Kidney (tissue), 14 donors: ENCODE data around the gene WDFY4. TPM values are rescaled to one million over a fixed set of nuclear protein-coding genes. Genes with fewer than 3 reads are reported as not detected.

Experiments
- DNase-seq, 5 donors: peaks; one replicate each; pipeline ENCODE4 v3.0.0-alpha.2; 2013 to 2020
- FAIRE-seq: peaks from 2 replicates; lab custom pipeline; 2012; peaks lifted over from hg19 to GRCh38; lab: Jason Lieb, UNC
- H3K27ac ChIP-seq, 2 donors: one replicate each; pipeline ENCODE4 v1.7.0; 2013; ENCODE audit warnings: low read depth in 2 of 2, low read length in 2 of 2, inconsistent platforms in 1 of 2
- H3K27me3 ChIP-seq: one replicate; pipeline ENCODE4 v1.7.1; 2013; ENCODE audit warnings: low read length, inconsistent platforms; ENCODE audit not compliant: control insufficient read depth, insufficient read depth
- H3K36me3 ChIP-seq, 3 donors: one replicate each; pipeline versions ENCODE4 v1.7.0 to v1.7.1; 2013; ENCODE audit warnings: low read length in 3 of 3, control low read depth in 1 of 3, inconsistent platforms in 1 of 3; ENCODE audit not compliant: insufficient read depth in 3 of 3, control insufficient read depth in 2 of 3
- H3K4me1 ChIP-seq, 3 donors: one replicate each; pipeline versions ENCODE4 v1.7.0 to v1.7.1; 2013; ENCODE audit warnings: low read length in 3 of 3, inconsistent platforms in 1 of 3, low read depth in 1 of 3; ENCODE audit not compliant: control insufficient read depth in 2 of 3, insufficient read depth in 2 of 3
- H3K4me3 ChIP-seq, 3 donors: one replicate each; pipeline versions ENCODE4 v1.7.0 to v1.8.1; 2013; ENCODE audit warnings: low read length in 3 of 3, control low read depth in 1 of 3, inconsistent platforms in 1 of 3
- H3K9ac ChIP-seq, 3 donors: one replicate each; pipeline versions ENCODE4 v1.7.0 to v1.7.1; 2013; ENCODE audit warnings: low read length in 3 of 3, control low read depth in 1 of 3, inconsistent platforms in 1 of 3
- H3K9me3 ChIP-seq, 3 donors: one replicate each; pipeline versions ENCODE4 v1.7.0 to v1.7.1; 2013; ENCODE audit warnings: low read length in 3 of 3, control low read depth in 1 of 3, inconsistent platforms in 1 of 3; ENCODE audit not compliant: control insufficient read depth in 2 of 3, insufficient read depth in 1 of 3
- CTCF ChIP-seq: IDR thresholded peaks from 3 replicates; pipeline ENCODE4 v1.5.1; 2012; ENCODE audit warnings: mild to moderate bottlenecking, moderate library complexity, borderline replicate concordance; ENCODE audit not compliant: insufficient read depth; ENCODE audit errors: extremely low read depth
- intact Hi-C: fragments of 100-400 bp; cut with DNase I; formaldehyde crosslinking; loops from one replicate; pipeline ENCODE4 v1.11.1; 2022
- polyA plus RNA-seq: library from polyadenylated mRNA; stranded (reverse); fragments of 350-450 nt; fragmentation: Illumina TruSeq; extraction: RNeasy Lipid Tissue Mini Kit (QIAGEN cat#74804); gene quantifications from one replicate; pipeline ENCODE4 v1.2.3, GENCODE V29; 2014; ENCODE audit warnings: low read depth, low replicate concordance; ENCODE audit not compliant: insufficient read depth
- total RNA-seq: library from RNA; stranded (reverse); fragmentation: NEBNext Ultra II Directional; extraction: Animal tissue kit (Norgen Biotek cat#: 25700); gene quantifications from one replicate; pipeline ENCODE4 v1.2.1, GENCODE V29; 2021
- donor health status: control.
- donor health status: control.
- donor health status: control.
- donor health status: control.
- donor health status: control.
- donor health status: DM: yes; HTN: yes; CAD: no.
- donor health status: Normal renal cell carcinoma (clear cell type).

The WDFY4 gene
- total and polyA plus RNA-seq, 2 donors from 2014 or later = 1.7 to 13.3 TPM

- no peak overlapping the region for H3K27ac ChIP-seq
- DNase-seq = peak in 1 of 5 donors; percentile 47
- no peak for TF ChIP-seq CTCF
- no peaks in the 10 kb centered on the region for H3K9me3 ChIP-seq
- H3K27me3 ChIP-seq = no peaks in the 10 kb centered on the region
- peaks cover 0 to 8% (median 4%) of the 10 kb centered on the region in 3 donors for H3K4me1 ChIP-seq
- peak overlapping the region in 2 of 3 donors; percentile 24 to 63 for H3K4me3 ChIP-seq
- FAIRE-seq = no peak
- H3K9ac ChIP-seq = peak overlapping the region in 1 of 3 donors; percentile 8
- H3K36me3 ChIP-seq = no peaks in the 10 kb centered on the region
- intact Hi-C loops = loop anchor here (5.0 kb wide), 1 partner anchor 105 kb away; no protein-coding TSS in a partner anchor
Observed at GRCh38 chr10:48656914-48657305, 27.8 kb upstream of the WDFY4 start.

GRCh38 chr10:48657416-48657815 lies 27.3 kb upstream of the WDFY4 start:
- no peak for TF ChIP-seq CTCF
- Histone ChIP-seq H3K4me3 (no peak overlapping the region), H3K9me3 (no peaks in the 10 kb centered on the region), H3K36me3 (no peaks in the 10 kb centered on the region), H3K9ac (no peak overlapping the region), H3K27ac (no peak overlapping the region), H3K27me3 (no peaks in the 10 kb centered on the region), H3K4me1 (peaks cover 0 to 8% (median 4%) of the 10 kb centered on the region in 3 donors)
- intact Hi-C loops = loop anchor here (5.0 kb wide), 1 partner anchor 105 kb away; no protein-coding TSS in a partner anchor
- FAIRE-seq = no peak
- no peak for DNase-seq

- no peaks in the 10 kb centered on the region for H3K27me3 ChIP-seq
- DNase-seq (peak; percentile 79 to 86 (median 85)), FAIRE-seq (no peak)
- intact Hi-C loops = loop anchor here (5.0 kb wide), 1 partner anchor 106 kb away; no protein-coding TSS in a partner anchor
- no peaks in the 10 kb centered on the region for H3K36me3 ChIP-seq
- H3K9ac ChIP-seq = no peak overlapping the region
- peaks cover 0 to 8% (median 4%) of the 10 kb centered on the region in 3 donors for H3K4me1 ChIP-seq
- H3K9me3 ChIP-seq = no peaks in the 10 kb centered on the region
- H3K4me3 ChIP-seq = no peak overlapping the region
- peak; percentile 89 for TF ChIP-seq CTCF
- H3K27ac ChIP-seq = no peak overlapping the region
Observed at GRCh38 chr10:48658243-48658974, 26.3 kb upstream of the WDFY4 start.
